Activated CD8-positive, alpha-beta memory T cell treated with anti-CD3 and anti-CD28 coated beads, Interleukin-2, amount 50 U/mL, for 4 hours (primary cell): Measurements from ENCODE around the gene USP17L15.
"Not testable (repeated sequence)": the region's sequence is repeated elsewhere in the genome, so short reads cannot be mapped to it uniquely, and the experiment has no call there.

Source experiments
- DNase-seq: peaks from one replicate; pipeline ENCODE4 v3.0.0-alpha.2; 2020

USP17L15 gene

GRCh38 chr4:9234085-9234484, at the start of gene USP17L15:
Gene USP17L15, plus strand, starts transcription at chr4:9234385. Its CDS starts 0 bp downstream, at chr4:9234385.
- DNase-seq: not testable (repeated sequence)

- not testable (repeated sequence) for DNase-seq
These were observed 23.8 kb upstream of the USP17L15 start, which contains the start of gene USP17L10 for GRCh38 chr4:9210357-9210756. Gene USP17L10, plus strand, starts transcription at chr4:9210657. Its CDS starts 0 bp downstream, at chr4:9210657.

GRCh38 chr4:9214701-9215100, 19.5 kb upstream of the USP17L15 start:
- not testable (repeated sequence) for DNase-seq

- not testable (repeated sequence) for DNase-seq
These were observed 19.1 kb upstream of the USP17L15 start, which contains the start of gene USP17L11 for GRCh38 chr4:9215105-9215504. Gene USP17L11, plus strand, starts transcription at chr4:9215405. Its CDS starts 0 bp downstream, at chr4:9215405.

- DNase-seq: not testable (repeated sequence)
These were observed 14.3 kb upstream of the USP17L15 start, which contains the start of gene USP17L12 for GRCh38 chr4:9219852-9220251. Gene USP17L12, plus strand, starts transcription at chr4:9220152. Its CDS starts 0 bp downstream, at chr4:9220152.

- not testable (repeated sequence) for DNase-seq
These were observed 9.6 kb upstream of the USP17L15 start, which contains the start of gene USP17L13 for GRCh38 chr4:9224596-9224995. Gene USP17L13, plus strand, starts transcription at chr4:9224896. Its CDS starts 0 bp downstream, at chr4:9224896.

- peak; percentile 4 for DNase-seq
These were observed 3.9 kb upstream of the USP17L15 start for GRCh38 chr4:9230249-9230648.

GRCh38 chr4:9238461-9238860, 4.3 kb downstream of the USP17L15 start:
- not testable (repeated sequence) for DNase-seq

- not testable (repeated sequence) for DNase-seq
These were observed 9.4 kb downstream of the USP17L15 start, which contains the start of gene USP17L17 for GRCh38 chr4:9243579-9243978. Gene USP17L17, plus strand, starts transcription at chr4:9243879. Its CDS starts 0 bp downstream, at chr4:9243879.

GRCh38 chr4:9247953-9248680, 13.9 kb downstream of the USP17L15 start, which contains the start of gene USP17L18:
Gene USP17L18, plus strand, starts transcription at chr4:9248630. Its CDS starts 0 bp downstream, at chr4:9248630.
- peak; percentile 18 for DNase-seq

GRCh38 chr4:9253078-9253477, 18.9 kb downstream of the USP17L15 start, which contains the start of gene USP17L19:
Gene USP17L19, plus strand, starts transcription at chr4:9253378. Its CDS starts 0 bp downstream, at chr4:9253378.
- DNase-seq: not testable (repeated sequence)

GRCh38 chr4:9257824-9258223, 23.6 kb downstream of the USP17L15 start, which contains the start of gene USP17L20:
Gene USP17L20, plus strand, starts transcription at chr4:9258124. Its CDS starts 0 bp downstream, at chr4:9258124.
- DNase-seq: not testable (repeated sequence)

- not testable (repeated sequence) for DNase-seq
These were observed 28.4 kb downstream of the USP17L15 start, which contains the start of gene USP17L21 for GRCh38 chr4:9262572-9262971. Gene USP17L21, plus strand, starts transcription at chr4:9262872. Its CDS starts 0 bp downstream, at chr4:9262872.

- not testable (repeated sequence) for DNase-seq
These were observed 33.1 kb downstream of the USP17L15 start, which contains the start of gene USP17L22 for GRCh38 chr4:9267319-9267718. Gene USP17L22, plus strand, starts transcription at chr4:9267619. Its CDS starts 0 bp downstream, at chr4:9267619.

GRCh38 chr4:9271719-9272118, 37.5 kb downstream of the USP17L15 start:
- DNase-seq: peak; percentile 15
